Activated CD4-positive, alpha-beta T cell treated with anti-CD3 and anti-CD28 coated beads, Interleukin-10, Interleukin-2, amounts not matched to agents 100 ng/mL and 50 ng/mL, durations not matched to agents 16 hours and 8 hours (primary cell): ENCODE data around the gene KCNJ14.

Experiments used
- DNase-seq: peaks from one replicate; pipeline ENCODE4 v3.0.0-alpha.2; 2020

The KCNJ14 gene

GRCh38 chr19:48445606-48446481 is 9.5 kb upstream of the KCNJ14 start, which contains the start of gene GRWD1:
Gene GRWD1, plus strand, starts transcription at chr19:48445983. Its CDS starts 23 bp downstream, at chr19:48446006.
- DNase-seq, result peak; percentile 98

DNA sequence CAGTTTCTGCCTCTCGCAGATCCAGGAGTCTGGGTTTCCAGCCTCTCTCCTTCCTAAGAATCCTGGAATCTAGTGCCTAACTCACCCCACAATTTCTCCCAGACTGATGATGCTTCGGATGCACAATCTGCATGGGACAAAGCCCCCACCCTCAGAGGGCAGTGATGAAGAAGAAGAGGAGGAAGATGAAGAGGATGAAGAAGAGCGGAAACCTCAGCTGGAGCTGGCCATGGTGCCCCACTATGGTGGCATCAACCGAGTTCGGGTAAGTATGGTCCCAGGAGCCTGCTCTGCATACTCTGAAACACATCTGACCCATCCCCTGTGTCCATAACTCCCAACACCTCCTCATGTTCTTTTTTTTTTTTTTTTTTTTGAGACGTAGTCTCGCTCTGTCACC is 8.8 kb upstream of the KCNJ14 start:
- no peak for DNase-seq

GRCh38 chr19:48448563-48448962 is 6.8 kb upstream of the KCNJ14 start:
- no peak for DNase-seq

DNA sequence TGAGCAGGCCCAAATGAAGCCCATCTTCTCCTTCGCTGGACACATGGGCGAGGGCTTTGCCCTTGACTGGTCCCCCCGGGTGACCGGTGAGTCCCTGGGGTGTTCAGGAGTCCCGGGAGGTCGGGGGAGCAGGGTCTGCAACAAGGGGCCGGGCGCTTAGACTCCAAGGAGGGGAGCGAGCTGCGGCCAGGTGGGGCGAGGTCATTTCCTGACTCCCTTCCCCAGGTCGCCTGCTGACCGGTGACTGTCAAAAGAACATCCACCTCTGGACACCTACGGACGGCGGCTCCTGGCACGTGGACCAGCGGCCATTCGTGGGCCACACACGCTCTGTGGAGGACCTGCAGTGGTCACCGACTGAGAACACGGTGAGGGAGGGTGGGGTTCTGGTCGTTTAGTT is 4.9 kb upstream of the KCNJ14 start:
- DNase-seq, result no peak

GRCh38 chr19:48450863-48451262 is 4.5 kb upstream of the KCNJ14 start:
- no peak for DNase-seq

DNA sequence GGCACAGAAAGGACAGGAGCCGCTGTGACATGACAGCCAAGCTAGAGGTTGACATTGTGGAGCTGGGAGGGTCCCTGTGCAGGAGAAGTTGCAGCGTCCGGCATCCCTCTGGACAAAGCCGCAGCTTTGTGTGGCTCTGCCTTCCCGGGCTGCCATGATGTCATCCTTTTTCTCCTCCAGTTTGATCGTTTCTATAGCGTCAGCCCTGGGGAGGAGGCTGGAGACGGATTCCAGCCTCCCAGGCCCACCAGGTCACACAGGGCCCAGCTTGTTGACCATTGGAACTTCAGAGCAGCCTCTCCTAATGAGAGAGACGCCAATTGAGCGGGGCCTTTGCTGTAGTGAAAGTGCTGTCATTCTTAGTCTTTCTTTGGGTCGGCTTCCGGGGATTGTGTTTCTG is 3.8 kb upstream of the KCNJ14 start:
- no peak for DNase-seq

- DNase-seq, result no peak
Observed at GRCh38 chr19:48452289-48453190, 2.8 kb upstream of the KCNJ14 start.

- DNase-seq, result no peak
Observed at GRCh38 chr19:48454150-48454730, 1.1 kb upstream of the KCNJ14 start.

- no peak for DNase-seq
Observed at GRCh38 chr19:48455908-48456562, 661 bp downstream of the KCNJ14 start.

DNA sequence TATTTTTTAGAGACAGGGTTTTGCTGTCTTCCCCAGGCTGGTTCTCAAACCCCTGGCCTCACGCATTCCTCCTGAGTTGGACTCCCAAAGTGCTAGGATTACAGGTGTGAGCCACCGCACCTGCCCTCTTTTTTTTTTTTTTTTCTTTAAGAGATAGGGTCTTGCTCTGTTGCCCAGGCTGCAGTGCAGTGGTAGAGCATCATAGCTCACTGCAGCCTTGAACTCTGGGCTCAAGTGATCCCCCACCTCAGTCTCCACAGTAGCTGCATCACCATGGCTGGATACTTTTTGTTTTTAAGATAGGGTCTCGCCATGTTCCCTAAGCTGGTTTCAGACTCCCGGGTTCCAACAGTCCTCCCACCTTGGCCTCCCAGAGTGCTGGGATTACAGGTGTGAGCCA is 1.5 kb downstream of the KCNJ14 start:
- no peak for DNase-seq

DNA sequence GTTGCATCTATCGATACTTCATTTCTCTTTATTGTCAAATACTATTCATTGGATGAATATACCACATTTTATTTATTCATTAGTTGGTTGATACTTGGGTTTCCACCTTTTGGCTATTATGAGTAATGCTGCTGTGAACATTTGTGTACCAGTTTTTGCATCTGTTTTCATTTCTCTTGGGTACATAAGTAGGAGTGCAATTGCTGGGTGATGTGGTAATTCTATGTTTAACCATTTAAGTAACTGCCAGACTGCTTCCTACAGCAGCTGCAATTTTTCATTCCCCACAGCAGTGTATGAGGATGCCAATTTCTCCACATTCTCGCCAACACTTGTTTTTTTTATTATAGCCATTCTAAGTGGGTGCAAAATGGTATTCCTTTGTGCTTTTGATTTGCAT is 2.6 kb downstream of the KCNJ14 start:
- no peak for DNase-seq

DNA sequence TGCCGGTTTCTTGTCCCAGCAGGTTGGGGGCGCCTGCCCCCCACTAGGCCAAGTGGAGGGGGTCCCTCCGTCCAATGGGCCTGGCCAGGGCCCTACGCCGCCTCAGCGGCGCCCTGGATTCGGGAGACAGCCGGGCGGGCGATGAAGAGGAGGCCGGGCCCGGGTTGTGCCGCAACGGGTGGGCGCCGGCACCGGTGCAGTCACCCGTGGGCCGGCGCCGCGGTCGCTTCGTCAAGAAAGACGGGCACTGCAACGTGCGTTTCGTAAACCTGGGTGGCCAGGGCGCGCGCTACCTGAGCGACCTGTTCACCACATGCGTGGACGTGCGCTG is 6.2 kb downstream of the KCNJ14 start:
- no peak for DNase-seq

GRCh38 chr19:48461982-48462655 is 6.7 kb downstream of the KCNJ14 start:
- DNase-seq, result peak; percentile 41

DNA sequence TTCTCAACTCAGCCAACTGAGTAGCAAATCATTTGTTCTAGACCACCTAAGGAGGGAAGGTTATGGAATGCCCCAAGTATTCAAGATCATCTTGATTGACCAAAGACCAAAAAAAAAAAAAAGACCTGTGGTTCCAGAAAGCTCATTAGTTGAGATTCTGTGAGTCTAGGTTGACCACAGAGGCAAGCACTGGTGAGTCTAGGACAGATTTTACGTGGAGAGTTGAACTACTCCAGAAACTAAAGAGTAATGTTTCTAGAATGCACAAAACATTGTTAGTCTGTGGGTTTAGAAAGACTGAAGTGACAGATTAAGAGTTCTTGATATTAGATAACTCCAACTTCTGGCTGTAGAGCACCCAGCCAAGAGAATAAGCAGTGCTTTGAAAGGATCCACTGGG is 9.8 kb downstream of the KCNJ14 start:
- DNase-seq, result peak; percentile 33

DNA sequence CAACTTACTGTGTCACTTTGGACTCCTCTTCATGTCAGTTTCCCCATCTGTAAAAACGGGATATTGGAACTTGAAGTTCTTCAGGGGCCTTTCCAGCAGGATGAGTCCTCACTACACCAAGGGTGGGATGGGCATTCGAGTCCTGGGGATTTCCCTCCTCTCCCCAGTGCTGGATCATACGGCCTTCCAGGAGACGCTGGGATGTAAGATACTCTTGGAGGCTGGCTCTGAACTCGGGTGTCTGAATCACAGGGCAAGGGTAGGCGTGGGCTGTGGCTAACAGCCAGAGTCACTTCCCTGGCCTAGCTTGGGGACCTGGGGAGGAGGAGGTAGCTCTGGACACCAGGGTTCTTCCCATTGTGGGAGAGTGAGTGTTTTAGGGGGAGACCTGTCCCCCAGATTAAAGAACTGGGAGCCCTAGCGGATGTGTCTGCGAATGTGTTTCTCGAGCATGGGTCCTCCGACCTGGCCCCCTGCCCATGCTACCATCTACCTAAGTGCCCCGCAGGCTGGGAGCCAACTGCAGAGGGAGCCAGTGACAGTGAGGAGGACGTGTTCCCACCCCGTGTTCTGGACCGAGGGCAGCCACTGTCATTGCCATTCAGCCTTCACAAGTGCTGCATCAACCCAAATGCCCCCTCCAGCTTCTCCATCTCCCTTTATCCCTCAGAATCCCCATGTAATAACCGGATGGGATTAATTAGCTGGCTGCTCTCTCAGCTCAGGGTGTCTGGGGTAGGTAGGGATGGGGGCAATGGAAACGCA is 11.4 kb downstream of the KCNJ14 start:
- no peak for DNase-seq

GRCh38 chr19:48468772-48469288 is 13.5 kb downstream of the KCNJ14 start:
- DNase-seq, result peak; percentile 100

DNA sequence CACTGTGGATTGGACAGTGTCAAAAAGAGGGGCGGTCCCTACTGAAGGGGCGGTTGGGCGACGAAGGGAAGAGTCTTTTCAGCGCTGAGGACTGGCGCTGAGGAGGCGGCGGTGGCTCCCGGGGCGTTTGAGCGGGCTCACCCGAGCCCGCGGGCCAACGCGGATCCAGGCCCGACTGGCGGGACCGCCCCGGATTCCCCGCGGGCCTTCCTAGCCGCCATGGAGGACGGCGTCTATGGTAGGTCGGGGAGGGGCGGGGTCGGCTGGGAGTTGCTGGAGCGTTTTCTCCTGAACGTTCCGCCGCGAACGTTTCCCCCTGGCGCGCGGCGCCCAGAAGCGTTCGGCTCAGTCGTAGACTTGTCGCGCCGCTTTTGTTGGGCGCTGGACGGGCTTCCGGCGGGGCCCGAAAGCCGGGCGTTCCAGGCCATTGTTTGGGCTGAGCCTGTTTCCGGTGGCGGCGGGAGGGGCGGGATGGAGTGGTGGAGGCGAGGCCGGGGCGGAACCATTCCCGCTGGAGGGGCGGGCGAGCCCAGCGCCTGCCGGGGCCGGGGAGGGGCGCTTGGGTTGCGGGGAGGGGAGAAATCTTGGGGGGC is 14.0 kb downstream of the KCNJ14 start, which contains the start of gene CYTH2:
TSS of gene CYTH2 (plus strand) at position 81 of the 593 bp plus-strand sequence. CDS start at position 220, 139 bp downstream.
- peak; percentile 81 for DNase-seq

DNA sequence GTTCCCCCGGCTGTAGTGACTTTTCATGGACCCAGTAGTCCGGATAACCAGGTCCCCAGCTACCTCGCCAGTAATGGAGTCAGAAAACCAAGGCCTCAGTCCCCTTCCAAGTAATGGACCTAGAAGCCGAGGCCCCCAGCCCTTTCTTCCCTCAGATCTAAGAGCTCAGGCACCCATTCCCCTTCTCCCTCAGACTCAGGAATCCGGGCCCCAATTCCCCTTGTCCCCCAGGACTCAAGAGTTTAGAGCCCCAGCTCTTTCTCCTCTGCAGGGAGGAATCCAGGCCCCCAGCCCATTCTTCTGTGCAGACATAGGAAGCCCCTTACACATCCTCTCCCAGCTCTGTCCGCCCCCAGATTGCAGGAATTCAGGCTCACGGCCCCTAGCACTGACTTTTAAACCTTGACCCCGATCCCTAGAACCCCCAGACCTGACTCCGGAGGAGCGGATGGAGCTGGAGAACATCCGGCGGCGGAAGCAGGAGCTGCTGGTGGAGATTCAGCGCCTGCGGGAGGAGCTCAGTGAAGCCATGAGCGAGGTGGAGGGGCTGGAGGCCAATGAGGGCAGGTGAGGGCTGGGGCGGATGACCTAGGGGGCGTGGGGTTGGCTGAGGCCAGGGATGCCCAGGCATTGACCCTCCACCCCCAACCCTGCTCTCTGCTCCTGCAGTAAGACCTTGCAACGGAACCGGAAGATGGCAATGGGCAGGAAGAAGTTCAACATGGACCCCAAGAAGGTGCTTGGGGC is 14.7 kb downstream of the KCNJ14 start:
- DNase-seq, result no peak

- no peak for DNase-seq
Observed at GRCh38 chr19:48470856-48471255, 15.5 kb downstream of the KCNJ14 start.

DNA sequence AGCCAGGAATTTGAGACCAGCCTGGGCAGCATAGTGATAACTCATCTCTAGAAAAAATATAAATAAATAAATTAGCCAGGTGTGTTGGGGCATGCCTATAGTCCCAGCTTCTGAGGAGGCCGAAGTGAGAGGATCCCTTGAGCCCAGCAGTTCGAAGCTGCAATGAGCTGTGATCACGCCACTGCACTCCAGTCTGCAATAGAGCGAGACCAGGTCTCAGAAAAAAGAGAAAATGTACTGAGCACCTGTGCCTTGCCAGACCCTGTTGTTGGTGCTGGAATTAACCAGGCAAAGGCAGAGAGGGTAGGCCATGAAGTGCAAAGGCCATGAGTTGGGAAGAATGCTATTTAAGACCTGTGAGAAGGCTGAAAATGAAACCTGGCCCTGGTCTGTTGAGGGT is 16.5 kb downstream of the KCNJ14 start:
- DNase-seq, result no peak
